Activated T-cell treated with anti-CD3 and anti-CD28 coated beads for 48 hours (primary cell): Measurements from ENCODE around the gene TRABD2B.

Source experiments
- DNase-seq: peaks from one replicate; pipeline ENCODE4 v3.0.0-alpha.2; 2020; ENCODE audit warnings: low read depth

TRABD2B gene

DNA sequence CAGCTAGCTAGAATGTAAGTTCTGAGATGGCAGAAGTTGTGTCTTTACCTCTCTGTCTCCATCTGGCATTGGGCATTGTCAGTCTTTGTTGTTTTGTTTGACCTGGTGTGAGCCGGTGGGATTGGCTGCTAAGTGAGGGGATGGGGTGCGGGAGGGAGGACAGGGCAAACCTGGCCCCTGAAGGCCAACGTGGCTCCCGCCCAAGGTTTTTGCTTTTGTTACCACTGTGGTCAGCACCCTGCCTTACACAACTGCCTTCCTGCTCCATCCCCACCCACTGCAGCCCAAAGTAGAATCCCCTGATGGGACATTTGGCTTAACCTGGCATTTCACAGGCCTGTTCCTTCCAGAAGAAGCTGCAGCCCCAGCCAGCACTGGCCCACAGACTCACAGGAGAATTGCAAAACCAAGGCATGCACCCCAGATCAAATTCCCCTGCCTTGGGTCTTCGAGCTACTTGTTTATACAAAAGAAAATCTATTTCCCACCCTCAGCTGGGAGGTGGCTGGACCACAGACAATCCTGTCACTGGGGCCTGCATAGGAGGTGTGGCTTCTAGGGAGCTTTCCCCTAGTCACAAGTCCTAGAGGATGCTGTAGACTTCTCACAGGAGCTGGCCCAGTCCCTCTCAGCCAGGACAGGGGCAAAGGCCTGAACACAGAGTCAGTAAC, 147.5 kb downstream of the TRABD2B start:
- no peak for DNase-seq

- DNase-seq, result no peak
Measured at GRCh38 chr1:47849005-47849521, 148.1 kb downstream of the TRABD2B start.

DNA sequence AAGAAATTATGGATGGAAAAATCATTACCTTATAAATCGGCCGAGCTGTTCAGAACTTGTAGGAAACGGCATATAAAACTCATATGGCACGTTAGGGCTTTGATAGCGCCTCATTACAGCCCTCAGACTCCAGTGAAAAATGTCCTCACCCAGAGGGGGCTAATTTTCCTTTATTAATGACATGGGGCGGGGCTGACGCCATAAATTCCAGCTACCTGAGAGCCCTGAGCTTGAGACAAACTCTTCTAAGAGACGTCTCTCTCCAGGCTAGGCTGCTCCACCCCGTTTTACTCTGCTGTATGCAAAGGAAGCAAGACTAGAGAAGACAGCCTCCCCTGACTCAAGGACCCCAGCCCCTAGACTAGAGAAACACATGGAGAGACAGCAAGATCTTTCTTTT, 149.4 kb downstream of the TRABD2B start:
- DNase-seq, result no peak

GRCh38 chr1:47844558-47844955, 152.6 kb downstream of the TRABD2B start:
- DNase-seq, result no peak

- DNase-seq, result no peak
Measured at GRCh38 chr1:47843781-47844557, 153.2 kb downstream of the TRABD2B start.

DNA sequence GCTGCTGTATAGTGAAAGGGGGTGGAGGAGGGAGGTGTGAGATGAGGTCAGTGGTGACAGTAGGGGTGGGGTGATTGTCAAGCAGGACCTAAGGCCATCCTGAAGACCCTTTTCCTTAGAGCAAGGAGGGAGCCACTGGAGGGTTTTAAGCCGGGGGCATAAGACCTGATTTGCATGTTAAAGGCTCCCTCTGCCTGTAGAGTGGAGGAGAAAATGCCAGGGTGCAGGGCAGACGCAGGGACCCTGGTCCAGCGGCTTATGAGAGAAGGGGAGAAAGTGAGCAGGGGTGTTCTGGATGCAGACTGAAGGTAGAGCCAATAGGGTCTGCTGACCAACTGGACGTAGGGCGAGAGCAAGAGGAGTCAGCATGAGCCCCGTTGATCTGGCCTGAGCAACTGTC, 154.1 kb downstream of the TRABD2B start:
- DNase-seq, result no peak

DNA sequence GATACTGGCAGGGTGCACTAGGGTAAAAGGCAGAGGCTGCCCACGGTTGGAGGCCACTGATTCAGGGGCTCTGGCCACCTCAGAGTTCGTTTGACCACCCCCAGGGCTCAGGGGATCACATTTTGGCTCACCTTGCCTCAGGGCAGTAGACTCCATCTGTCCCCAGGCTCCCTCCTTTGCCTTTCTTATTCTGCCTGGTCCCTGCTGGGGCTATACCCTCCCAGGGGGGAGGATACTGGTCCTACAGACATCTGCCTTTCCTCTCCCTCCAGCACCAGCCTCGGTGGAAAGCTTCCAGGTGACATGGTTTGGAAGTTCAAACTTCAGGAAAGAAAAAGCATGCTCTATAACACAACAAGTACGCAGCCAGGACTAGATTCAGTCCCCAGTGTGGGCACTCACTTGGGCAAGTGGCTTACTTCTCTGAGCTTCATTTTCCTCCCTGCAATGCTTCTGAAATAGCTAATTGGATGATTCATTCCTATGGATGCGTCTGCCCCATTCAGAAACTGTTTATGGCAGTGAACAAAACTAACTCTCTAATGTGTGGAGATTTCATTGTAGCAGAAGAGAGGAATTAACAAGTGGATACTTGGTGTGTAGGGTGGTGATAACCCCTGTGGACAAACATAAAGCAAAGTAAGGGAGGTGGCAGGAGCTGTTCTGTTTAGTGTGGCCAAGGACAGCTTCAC, 154.8 kb downstream of the TRABD2B start:
- DNase-seq, result no peak

- no peak for DNase-seq
Measured at GRCh38 chr1:47841356-47841755, 155.8 kb downstream of the TRABD2B start.

DNA sequence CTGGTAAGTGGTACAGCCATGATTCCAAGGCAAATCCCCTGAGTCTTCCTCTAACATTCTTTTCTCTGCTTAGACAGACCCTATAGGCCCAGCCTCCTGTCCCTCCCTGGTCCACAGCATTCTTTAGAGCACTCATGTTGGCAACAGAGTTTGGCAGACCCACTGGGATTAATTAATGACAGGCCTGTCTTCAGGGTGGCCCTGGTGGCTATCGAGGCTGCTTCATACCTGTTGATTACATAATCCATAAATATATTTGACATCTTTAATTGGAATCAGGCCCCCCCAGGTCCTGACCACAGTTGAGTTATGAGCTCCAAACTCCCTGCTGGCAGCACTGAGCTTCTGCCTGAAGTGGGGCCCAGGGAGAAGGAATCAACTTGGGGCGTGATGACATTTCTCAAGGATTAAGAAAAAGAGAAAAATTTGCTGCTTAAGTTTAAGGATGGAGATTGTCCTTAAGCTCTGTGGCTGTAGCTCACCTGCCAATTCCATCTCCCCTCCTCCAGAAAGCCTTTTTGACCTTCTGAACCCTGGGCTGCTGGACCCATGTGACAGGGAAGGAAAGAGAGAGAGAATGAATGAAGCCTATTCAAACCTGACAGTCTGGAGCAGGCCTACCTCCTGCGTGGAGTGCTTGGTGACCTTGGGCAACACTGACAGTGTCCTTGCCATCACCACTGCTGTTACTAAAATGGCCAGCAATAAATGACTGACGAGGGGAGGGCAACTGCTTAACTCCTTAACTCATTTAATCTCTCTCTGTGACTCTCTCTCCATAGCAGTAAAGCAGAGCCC, 156.6 kb downstream of the TRABD2B start:
- no peak for DNase-seq

GRCh38 chr1:47839433-47839760, 157.8 kb downstream of the TRABD2B start:
- DNase-seq, result no peak

DNA sequence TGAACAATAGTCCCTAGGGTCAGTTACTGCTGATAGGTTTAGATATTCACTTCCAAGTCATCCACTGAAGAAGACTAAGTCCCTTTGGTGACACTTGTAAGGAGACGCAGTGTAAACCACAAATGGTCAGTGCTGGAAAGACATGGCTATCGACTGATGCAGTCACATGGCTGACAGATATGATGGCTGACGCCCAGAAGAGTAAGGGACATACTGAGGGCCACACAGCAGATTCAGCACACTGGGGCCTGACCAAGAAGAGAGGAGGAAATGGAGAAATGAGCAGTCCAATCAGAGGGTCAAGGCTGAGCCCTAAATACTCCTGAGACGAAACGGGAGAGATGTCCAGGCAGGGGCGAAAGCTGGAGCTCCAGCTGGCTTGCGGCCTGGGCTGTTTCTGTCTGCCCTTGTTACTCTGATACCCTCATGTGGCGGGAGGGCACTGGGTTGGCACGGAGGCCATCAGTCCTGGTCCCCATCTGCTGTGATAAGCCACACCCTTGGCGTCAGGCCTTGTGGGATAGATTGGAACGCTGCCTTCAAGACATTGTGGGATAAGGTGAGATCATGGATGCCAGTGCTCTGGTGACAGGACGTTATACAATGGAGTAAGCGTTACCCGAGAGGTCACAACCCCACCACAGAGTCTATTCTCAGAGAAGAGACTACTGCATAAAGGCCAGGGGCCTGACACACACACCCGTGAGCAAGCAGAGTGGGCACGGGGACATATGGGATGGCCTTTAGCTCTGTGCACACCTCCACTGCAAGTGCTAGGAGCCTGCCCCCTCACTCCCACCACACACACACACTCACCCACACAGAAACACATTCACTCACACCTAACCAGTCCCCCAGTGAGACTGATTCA, 158.4 kb downstream of the TRABD2B start:
- DNase-seq, result no peak

DNA sequence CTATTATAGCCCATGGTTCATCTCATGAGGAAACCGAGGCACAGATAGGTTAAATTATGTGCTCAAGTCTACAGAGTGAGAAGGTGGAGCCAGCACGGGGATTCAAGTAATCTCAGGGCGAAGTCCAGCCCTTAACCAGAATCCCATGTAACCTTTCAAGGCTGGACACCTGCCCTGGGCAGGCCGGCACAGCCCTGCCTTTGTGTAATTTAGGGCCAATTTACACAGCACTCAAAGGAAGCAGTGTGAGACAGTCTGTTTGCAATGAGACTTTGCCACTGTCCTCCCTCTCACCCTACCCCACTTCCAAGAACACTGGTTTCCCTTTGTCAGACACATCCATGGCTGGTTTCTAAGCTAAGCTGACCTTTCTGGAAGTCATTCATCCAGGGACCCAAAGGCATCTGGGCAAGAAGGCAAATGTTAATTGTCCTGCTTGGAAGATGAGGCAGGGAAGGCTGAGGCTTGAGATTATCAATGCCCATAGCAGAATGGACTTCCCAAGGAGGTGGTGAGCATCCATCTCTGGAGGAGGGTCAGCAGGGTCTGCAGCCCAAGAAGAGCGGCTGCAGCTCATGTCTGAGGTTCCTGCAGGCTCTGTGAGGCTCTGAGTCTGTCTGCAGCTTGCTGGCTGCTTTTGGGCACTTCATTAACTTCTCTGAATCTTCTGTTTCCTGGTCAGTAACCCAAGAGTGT, 159.2 kb downstream of the TRABD2B start:
- DNase-seq, result no peak

DNA sequence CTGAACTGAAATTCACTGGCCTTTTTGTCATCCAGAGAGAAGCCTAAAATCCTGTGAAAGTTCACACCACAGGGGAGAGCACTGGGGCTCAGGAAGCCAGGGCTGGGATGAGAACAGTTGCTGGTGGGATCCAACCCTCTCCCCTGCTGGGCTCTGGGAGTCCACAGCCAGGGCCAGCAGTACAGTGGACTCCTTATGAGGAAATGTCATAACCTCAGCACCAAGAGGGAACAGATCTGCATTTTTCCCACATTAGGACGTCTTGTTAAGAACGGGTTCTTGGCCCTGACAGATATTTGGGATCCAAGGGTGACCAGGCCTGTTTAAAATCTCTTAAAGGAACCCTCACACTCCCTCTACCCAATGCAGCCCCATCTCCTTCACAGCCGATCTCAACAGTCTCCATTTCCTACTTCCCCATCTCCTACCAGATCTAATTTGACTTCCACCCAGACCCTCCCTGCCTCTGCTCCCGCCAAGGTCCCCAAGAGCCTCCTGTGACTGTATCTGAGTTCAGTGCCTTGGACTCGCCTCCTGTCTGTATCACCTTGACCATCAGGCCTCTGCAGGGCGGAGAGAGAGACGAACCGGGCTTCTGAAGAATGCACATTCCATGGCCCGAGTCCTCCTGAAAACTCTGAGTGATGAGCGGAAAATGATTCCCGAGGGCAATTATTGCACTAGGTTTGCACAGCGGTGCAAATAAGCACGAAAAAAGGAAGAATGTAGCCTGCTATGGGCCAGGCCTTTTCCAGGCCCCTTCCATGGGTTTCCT, 159.9 kb downstream of the TRABD2B start:
- no peak for DNase-seq

DNA sequence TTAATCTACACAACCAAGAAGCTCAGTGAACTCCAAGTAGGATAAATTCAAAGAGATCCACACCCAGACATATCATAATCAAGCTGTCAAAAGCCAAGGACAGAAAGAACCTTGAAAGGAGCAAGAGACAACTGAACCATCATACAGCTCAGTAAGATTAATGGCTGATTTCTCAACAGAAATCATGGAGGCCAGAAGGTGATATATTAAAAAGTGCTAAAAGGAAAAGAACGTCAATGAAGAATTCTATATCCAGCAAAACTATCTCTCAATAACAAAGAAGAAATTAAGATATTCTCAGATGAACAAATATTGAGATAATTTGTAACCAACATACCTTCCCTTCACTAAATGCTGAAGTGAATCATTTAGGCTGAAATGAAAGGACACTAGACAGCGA, 161.8 kb downstream of the TRABD2B start:
- no peak for DNase-seq

DNA sequence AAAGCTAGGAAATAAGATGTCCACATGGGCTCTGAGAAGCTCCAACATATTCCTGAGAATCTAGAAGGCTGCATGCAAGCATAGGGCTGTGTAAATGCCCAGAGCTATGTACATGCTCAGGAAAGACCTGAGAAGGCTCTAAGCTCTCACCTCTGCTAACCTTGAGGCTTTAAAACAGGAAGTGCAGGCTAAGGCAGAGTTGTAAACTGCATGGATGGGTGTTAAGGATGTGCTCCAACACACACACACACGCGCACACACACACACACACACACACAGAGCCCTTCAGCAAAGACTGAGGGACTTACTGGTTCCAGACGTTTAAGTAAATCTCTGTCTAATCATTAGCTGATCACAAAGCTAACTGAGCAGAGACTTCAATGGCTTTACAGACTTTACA, 162.9 kb downstream of the TRABD2B start:
- no peak for DNase-seq

DNA sequence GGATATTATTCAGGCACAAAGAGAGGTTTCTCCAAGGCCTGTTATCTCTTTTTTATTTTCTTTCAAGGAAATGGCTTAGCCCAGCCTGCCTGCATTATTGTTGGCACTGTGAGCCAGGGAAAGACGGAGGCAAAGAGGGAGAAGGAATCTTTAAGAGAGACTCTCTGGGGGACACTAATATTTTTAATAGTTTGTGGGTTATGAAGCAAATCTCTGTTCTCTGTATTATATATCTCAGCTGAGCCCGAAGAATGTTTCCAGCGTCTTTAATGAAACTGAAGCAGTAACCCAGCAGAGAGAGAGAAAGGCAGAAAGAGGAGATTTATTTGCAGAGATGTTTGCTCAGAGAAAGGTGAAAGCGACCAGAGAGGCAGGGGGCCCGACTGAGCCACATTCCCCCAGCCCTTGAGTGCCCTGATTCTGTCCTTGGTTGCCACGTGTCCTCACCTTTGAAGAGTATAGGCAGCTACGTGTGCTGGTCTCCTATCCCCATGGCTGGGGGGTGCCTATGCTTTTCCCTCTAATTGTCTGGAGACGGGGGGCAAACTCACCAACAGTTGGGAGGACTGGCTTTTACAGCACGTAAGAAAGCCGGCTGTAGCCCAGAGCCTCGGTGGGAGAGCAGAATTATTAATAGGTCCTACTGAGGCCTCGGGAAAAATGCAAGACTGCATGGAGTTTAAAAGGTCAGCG, 166.4 kb downstream of the TRABD2B start:
- no peak for DNase-seq

GRCh38 chr1:47830021-47830420, 167.2 kb downstream of the TRABD2B start:
- no peak for DNase-seq

- no peak for DNase-seq
Measured at GRCh38 chr1:47828978-47829377, 168.2 kb downstream of the TRABD2B start.

- no peak for DNase-seq
Measured at GRCh38 chr1:47827109-47827508, 170.1 kb downstream of the TRABD2B start.
